ENCODE results near the gene TPSG1.

The TPSG1 gene

GRCh38 chr16:1259760-1260068 lies 34.6 kb upstream of the TPSG1 start:
- no peak overlapping the region for H2AK5ac ChIP-seq (ENCODE audit: low read length)
- no peak overlapping the region for H3K23ac ChIP-seq (ENCODE audit: low read length)
- no peak overlapping the region for H3K27ac ChIP-seq (ENCODE audit: low read depth, low read length)
- H3K79me1 ChIP-seq (ENCODE audit: low read length), result no peaks in the 10 kb centered on the region
- no peak overlapping the region for H3K4me3 ChIP-seq (ENCODE audit: low read length)
- H2BK5ac ChIP-seq (ENCODE audit: low read length), result no peak overlapping the region
- H4K8ac ChIP-seq (ENCODE audit: low read depth, low read length), result no peak overlapping the region
- no peak overlapping the region for H3K9ac ChIP-seq (ENCODE audit: low read length)
- no peak overlapping the region for H3K4ac ChIP-seq (ENCODE audit: low read depth, low read length)
- no peak overlapping the region for H3K56ac ChIP-seq (ENCODE audit: low read length)
- no CpG with 5 or more reads among the region's 11 CpGs for WGBS (ENCODE audit: extremely low coverage, insufficient coverage, low lambda C conversion rate)
- no peak for DNase-seq
- H3K18ac ChIP-seq (ENCODE audit: low read length), result no peak overlapping the region
- H2BK15ac ChIP-seq (replicated peaks; ENCODE audit: low read depth), result no peak overlapping the region
- H3K4me2 ChIP-seq (ENCODE audit: low read length), result no peak overlapping the region
- no peaks in the 10 kb centered on the region for H3K79me2 ChIP-seq (ENCODE audit: control insufficient read depth, insufficient read depth, low read length)
- no peak overlapping the region for H4K5ac ChIP-seq (ENCODE audit: low read length)
- no peaks in the 10 kb centered on the region for H3K4me1 ChIP-seq (ENCODE audit: control insufficient read depth, low read depth, low read length)
- H3K36me3 ChIP-seq (ENCODE audit: control insufficient read depth, insufficient read depth, low read length), result no peaks in the 10 kb centered on the region
- no peak overlapping the region for H2BK120ac ChIP-seq (ENCODE audit: low read depth, low read length)
- H3K27me3 ChIP-seq (ENCODE audit: insufficient read depth, low read length, poor library complexity), result peaks cover 22% of the 10 kb centered on the region

DNA sequence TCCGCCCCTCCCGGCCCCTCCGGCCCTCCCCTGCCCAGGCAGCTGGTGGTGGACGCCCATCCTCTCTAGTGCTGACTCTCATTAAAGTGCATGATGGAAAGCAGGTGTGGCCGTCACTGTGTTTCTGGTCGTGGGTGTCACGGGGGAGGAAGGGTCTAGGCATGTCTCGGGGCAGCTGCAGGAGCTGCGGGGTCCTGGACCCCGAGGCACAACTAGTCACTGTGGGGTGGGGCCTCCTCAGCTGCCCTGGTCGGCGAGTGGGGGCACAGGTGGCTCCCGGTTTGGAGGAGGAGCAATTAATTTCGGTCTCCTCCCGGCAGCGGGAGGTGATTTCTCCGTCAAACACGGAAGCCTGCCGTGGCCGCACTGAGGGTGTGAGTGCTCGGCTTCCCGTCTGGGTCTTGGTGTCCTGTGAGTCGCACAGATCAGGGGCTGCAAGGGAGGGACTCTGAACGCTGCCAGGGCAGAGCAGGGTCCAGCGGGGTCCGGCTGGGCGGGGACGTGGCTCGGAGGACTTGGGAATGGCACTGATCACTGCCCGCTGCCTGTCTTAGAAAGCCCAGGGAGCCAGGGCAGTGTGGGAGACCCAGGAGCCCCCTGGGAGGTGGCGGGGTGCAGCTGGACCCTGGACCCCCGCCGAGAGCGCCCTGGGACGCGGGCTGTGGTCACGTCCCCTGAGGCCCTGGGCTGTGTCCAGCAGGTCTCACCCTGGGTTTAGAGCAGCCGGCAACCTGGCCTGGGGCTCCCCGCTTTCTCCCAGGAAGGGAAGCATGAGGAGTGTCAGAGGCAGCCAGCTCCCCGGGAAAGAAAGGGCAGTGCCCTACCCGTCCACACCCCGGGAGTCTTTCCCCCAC lies 34.1 kb upstream of the TPSG1 start:
- WGBS (ENCODE audit: extremely low coverage, insufficient coverage, low lambda C conversion rate), result no CpG with 5 or more reads among the region's 42 CpGs
- Histone ChIP-seq H3K27me3 (ENCODE audit: insufficient read depth, low read length, poor library complexity) (peaks cover 22% of the 10 kb centered on the region), H3K79me2 (ENCODE audit: control insufficient read depth, insufficient read depth, low read length) (no peaks in the 10 kb centered on the region), H3K56ac (ENCODE audit: low read length) (no peak overlapping the region), H3K23ac (ENCODE audit: low read length) (no peak overlapping the region), H3K27ac (ENCODE audit: low read depth, low read length) (no peak overlapping the region), H2BK15ac (replicated peaks; ENCODE audit: low read depth) (no peak overlapping the region), H3K4me1 (ENCODE audit: control insufficient read depth, low read depth, low read length) (no peaks in the 10 kb centered on the region), H3K79me1 (ENCODE audit: low read length) (no peaks in the 10 kb centered on the region), H3K36me3 (ENCODE audit: control insufficient read depth, insufficient read depth, low read length) (no peaks in the 10 kb centered on the region), H3K4me3 (ENCODE audit: low read length) (no peak overlapping the region), H3K4ac (ENCODE audit: low read depth, low read length) (no peak overlapping the region), H2BK120ac (ENCODE audit: low read depth, low read length) (no peak overlapping the region), H3K4me2 (ENCODE audit: low read length) (no peak overlapping the region), H4K8ac (ENCODE audit: low read depth, low read length) (no peak overlapping the region), H2BK5ac (ENCODE audit: low read length) (no peak overlapping the region), H2AK5ac (ENCODE audit: low read length) (no peak overlapping the region), H3K18ac (ENCODE audit: low read length) (no peak overlapping the region), H3K9ac (ENCODE audit: low read length) (no peak overlapping the region), H4K5ac (ENCODE audit: low read length) (no peak overlapping the region)
- no peak for DNase-seq

- Histone ChIP-seq H4K5ac (ENCODE audit: low read length) (no peak overlapping the region), H2AK5ac (ENCODE audit: low read length) (no peak overlapping the region), H3K27me3 (ENCODE audit: insufficient read depth, low read length, poor library complexity) (peaks cover 22% of the 10 kb centered on the region), H3K79me2 (ENCODE audit: control insufficient read depth, insufficient read depth, low read length) (no peaks in the 10 kb centered on the region), H4K8ac (ENCODE audit: low read depth, low read length) (no peak overlapping the region), H3K18ac (ENCODE audit: low read length) (no peak overlapping the region), H2BK15ac (replicated peaks; ENCODE audit: low read depth) (no peak overlapping the region), H3K27ac (ENCODE audit: low read depth, low read length) (no peak overlapping the region), H2BK5ac (ENCODE audit: low read length) (no peak overlapping the region), H3K4me3 (ENCODE audit: low read length) (no peak overlapping the region), H3K56ac (ENCODE audit: low read length) (no peak overlapping the region), H3K4me1 (ENCODE audit: control insufficient read depth, low read depth, low read length) (no peaks in the 10 kb centered on the region), H3K4me2 (ENCODE audit: low read length) (no peak overlapping the region), H3K79me1 (ENCODE audit: low read length) (no peaks in the 10 kb centered on the region), H3K4ac (ENCODE audit: low read depth, low read length) (no peak overlapping the region), H2BK120ac (ENCODE audit: low read depth, low read length) (no peak overlapping the region), H3K9ac (ENCODE audit: low read length) (no peak overlapping the region), H3K23ac (ENCODE audit: low read length) (no peak overlapping the region), H3K36me3 (ENCODE audit: control insufficient read depth, insufficient read depth, low read length) (no peaks in the 10 kb centered on the region)
- no CpG with 5 or more reads among the region's 12 CpGs for WGBS (ENCODE audit: extremely low coverage, insufficient coverage, low lambda C conversion rate)
- DNase-seq, result no peak
These were observed 33.1 kb upstream of the TPSG1 start for GRCh38 chr16:1258225-1258600.

DNA sequence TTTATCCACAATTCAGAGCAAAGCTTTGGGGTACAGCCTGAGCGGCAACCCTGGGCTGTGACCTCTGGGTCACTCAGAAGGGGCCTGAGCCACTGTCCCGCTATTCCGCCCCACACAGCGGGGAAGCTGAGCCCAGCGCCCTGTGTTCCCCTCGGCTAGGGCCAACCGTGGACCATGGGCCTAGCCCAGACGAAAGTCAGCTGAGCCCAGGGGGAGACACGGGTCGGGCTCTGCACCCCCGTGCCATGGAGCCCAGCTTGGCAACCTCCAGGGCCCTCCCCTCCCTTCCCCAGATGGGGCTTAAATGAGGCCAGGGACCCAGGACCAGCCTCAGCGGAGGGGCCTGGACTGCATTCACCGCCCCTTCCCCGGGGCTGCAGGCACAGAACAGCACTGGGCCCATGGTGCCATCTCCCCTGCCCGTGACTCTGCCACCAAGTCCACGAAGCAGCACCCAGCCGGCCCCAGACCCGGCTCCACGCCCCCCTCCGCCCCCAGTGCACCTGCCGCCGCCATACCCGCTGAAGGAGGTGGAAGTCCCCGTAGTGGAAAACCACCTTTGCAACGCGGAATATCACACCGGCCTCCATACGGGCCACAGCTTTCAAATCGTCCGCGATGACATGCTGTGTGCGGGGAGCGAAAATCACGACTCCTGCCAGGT lies 32.6 kb upstream of the TPSG1 start:
- no peak overlapping the region for H3K4ac ChIP-seq (ENCODE audit: low read depth, low read length)
- H3K9ac ChIP-seq (ENCODE audit: low read length), result no peak overlapping the region
- DNase-seq, result no peak
- H2BK15ac ChIP-seq (replicated peaks; ENCODE audit: low read depth), result no peak overlapping the region
- WGBS (ENCODE audit: extremely low coverage, insufficient coverage, low lambda C conversion rate), result no CpG with 5 or more reads among the region's 34 CpGs
- no peaks in the 10 kb centered on the region for H3K79me2 ChIP-seq (ENCODE audit: control insufficient read depth, insufficient read depth, low read length)
- no peak overlapping the region for H2BK120ac ChIP-seq (ENCODE audit: low read depth, low read length)
- H3K4me3 ChIP-seq (ENCODE audit: low read length), result no peak overlapping the region
- no peaks in the 10 kb centered on the region for H3K4me1 ChIP-seq (ENCODE audit: control insufficient read depth, low read depth, low read length)
- H4K8ac ChIP-seq (ENCODE audit: low read depth, low read length), result no peak overlapping the region
- H2BK5ac ChIP-seq (ENCODE audit: low read length), result no peak overlapping the region
- H2AK5ac ChIP-seq (ENCODE audit: low read length), result no peak overlapping the region
- H3K36me3 ChIP-seq (ENCODE audit: control insufficient read depth, insufficient read depth, low read length), result no peaks in the 10 kb centered on the region
- peaks cover 22% of the 10 kb centered on the region for H3K27me3 ChIP-seq (ENCODE audit: insufficient read depth, low read length, poor library complexity)
- no peak overlapping the region for H3K27ac ChIP-seq (ENCODE audit: low read depth, low read length)
- no peak overlapping the region for H3K56ac ChIP-seq (ENCODE audit: low read length)
- no peak overlapping the region for H3K23ac ChIP-seq (ENCODE audit: low read length)
- no peak overlapping the region for H3K18ac ChIP-seq (ENCODE audit: low read length)
- no peak overlapping the region for H4K5ac ChIP-seq (ENCODE audit: low read length)
- H3K79me1 ChIP-seq (ENCODE audit: low read length), result no peaks in the 10 kb centered on the region
- no peak overlapping the region for H3K4me2 ChIP-seq (ENCODE audit: low read length)

GRCh38 chr16:1256874-1257322 lies 31.8 kb upstream of the TPSG1 start:
- Histone ChIP-seq H3K4ac (ENCODE audit: low read depth, low read length) (no peak overlapping the region), H2BK120ac (ENCODE audit: low read depth, low read length) (no peak overlapping the region), H3K4me1 (ENCODE audit: control insufficient read depth, low read depth, low read length) (no peaks in the 10 kb centered on the region), H3K23ac (ENCODE audit: low read length) (no peak overlapping the region), H2AK5ac (ENCODE audit: low read length) (no peak overlapping the region), H3K4me3 (ENCODE audit: low read length) (no peak overlapping the region), H3K36me3 (ENCODE audit: control insufficient read depth, insufficient read depth, low read length) (no peaks in the 10 kb centered on the region), H3K79me2 (ENCODE audit: control insufficient read depth, insufficient read depth, low read length) (no peaks in the 10 kb centered on the region), H3K56ac (ENCODE audit: low read length) (no peak overlapping the region), H2BK5ac (ENCODE audit: low read length) (no peak overlapping the region), H3K27ac (ENCODE audit: low read depth, low read length) (no peak overlapping the region), H2BK15ac (replicated peaks; ENCODE audit: low read depth) (no peak overlapping the region), H3K18ac (ENCODE audit: low read length) (no peak overlapping the region), H3K79me1 (ENCODE audit: low read length) (no peaks in the 10 kb centered on the region), H3K4me2 (ENCODE audit: low read length) (no peak overlapping the region), H3K27me3 (ENCODE audit: insufficient read depth, low read length, poor library complexity) (peaks cover 22% of the 10 kb centered on the region), H4K8ac (ENCODE audit: low read depth, low read length) (no peak overlapping the region), H4K5ac (ENCODE audit: low read length) (no peak overlapping the region), H3K9ac (ENCODE audit: low read length) (no peak overlapping the region)
- DNase-seq, result no peak
- no CpG with 5 or more reads among the region's 22 CpGs for WGBS (ENCODE audit: extremely low coverage, insufficient coverage, low lambda C conversion rate)
